GM11168 (cell line): ENCODE data around the gene DHRS1.

Experiments used
- in situ Hi-C: fragments of 300-500 bp; cut with MboI; formaldehyde crosslinking; loops from one replicate; pipeline ENCODE4 v1.12.0; 2022; ENCODE audit warnings: low sequenced_read_pairs; ENCODE audit not compliant: unreplicated experiment

Gene DHRS1

GRCh38 chr14:24269368-24269767, 30.2 kb downstream of the DHRS1 start:
- in situ Hi-C loops, result no loop called here

- in situ Hi-C loops, result no loop called here
Observed at GRCh38 chr14:24268225-24268624, 31.4 kb downstream of the DHRS1 start.

- in situ Hi-C loops, result no loop called here
Observed at GRCh38 chr14:24267516-24267915, 32.1 kb downstream of the DHRS1 start.

- in situ Hi-C loops, result no loop called here
Observed at GRCh38 chr14:24266344-24267244, 33.0 kb downstream of the DHRS1 start.

GRCh38 chr14:24264298-24264697, 35.3 kb downstream of the DHRS1 start:
- in situ Hi-C loops, result no loop called here

- in situ Hi-C loops, result no loop called here
Observed at GRCh38 chr14:24263848-24264247, 35.7 kb downstream of the DHRS1 start.

- in situ Hi-C loops, result no loop called here
Observed at GRCh38 chr14:24262821-24263733, 36.5 kb downstream of the DHRS1 start, which contains the start of gene TGM1. Gene TGM1 (minus strand): TSS chr14:24263177. CDS start chr14:24262352, 825 bp downstream.

GRCh38 chr14:24261969-24262327, 37.6 kb downstream of the DHRS1 start:
- in situ Hi-C loops, result no loop called here

GRCh38 chr14:24261256-24261968, 38.2 kb downstream of the DHRS1 start:
- in situ Hi-C loops, result no loop called here

- in situ Hi-C loops, result no loop called here
Observed at GRCh38 chr14:24260780-24261157, 38.8 kb downstream of the DHRS1 start.

GRCh38 chr14:24260026-24260779, 39.4 kb downstream of the DHRS1 start:
- in situ Hi-C loops, result no loop called here

GRCh38 chr14:24259282-24260025, 40.1 kb downstream of the DHRS1 start:
- in situ Hi-C loops, result no loop called here

- in situ Hi-C loops, result no loop called here
Observed at GRCh38 chr14:24258548-24259265, 40.9 kb downstream of the DHRS1 start.

- in situ Hi-C loops, result no loop called here
Observed at GRCh38 chr14:24258119-24258518, 41.5 kb downstream of the DHRS1 start.

GRCh38 chr14:24256960-24257359, 42.6 kb downstream of the DHRS1 start:
- in situ Hi-C loops, result no loop called here

- in situ Hi-C loops, result no loop called here
Observed at GRCh38 chr14:24255931-24256711, 43.5 kb downstream of the DHRS1 start.

- in situ Hi-C loops, result no loop called here
Observed at GRCh38 chr14:24255438-24255837, 44.1 kb downstream of the DHRS1 start.
